LNCAP (cell line): Measurements from ENCODE around the gene MRPL37.

Experiments
- CTCF ChIP-seq: fragments of 450-650 bp; IDR thresholded peaks from 2 replicates; pipeline ENCODE4 v1.5.1; 2017; ENCODE audit warnings: mild to moderate bottlenecking

The MRPL37 gene

GRCh38 chr1:54229281-54229891 lies 29.4 kb downstream of the MRPL37 start:
- no peak for TF ChIP-seq CTCF

GRCh38 chr1:54230507-54231339 lies 30.8 kb downstream of the MRPL37 start:
- TF ChIP-seq CTCF, result no peak

GRCh38 chr1:54234284-54234683 lies 34.3 kb downstream of the MRPL37 start:
- TF ChIP-seq CTCF, result no peak

GRCh38 chr1:54237586-54237985 lies 37.6 kb downstream of the MRPL37 start:
- no peak for TF ChIP-seq CTCF

- TF ChIP-seq CTCF, result no peak
Observed at GRCh38 chr1:54238353-54239034, 38.5 kb downstream of the MRPL37 start.

GRCh38 chr1:54239035-54239383 lies 39.0 kb downstream of the MRPL37 start:
- no peak for TF ChIP-seq CTCF

- no peak for TF ChIP-seq CTCF
Observed at GRCh38 chr1:54239631-54240031, 39.7 kb downstream of the MRPL37 start.
